Measurements from ENCODE around the gene BBS5. TPM values are rescaled to one million over a fixed set of nuclear protein-coding genes. Genes with fewer than 3 reads are reported as not detected.

The BBS5 gene
- 2.7 and 3.4 TPM in 2 replicates for total RNA-seq

DNA sequence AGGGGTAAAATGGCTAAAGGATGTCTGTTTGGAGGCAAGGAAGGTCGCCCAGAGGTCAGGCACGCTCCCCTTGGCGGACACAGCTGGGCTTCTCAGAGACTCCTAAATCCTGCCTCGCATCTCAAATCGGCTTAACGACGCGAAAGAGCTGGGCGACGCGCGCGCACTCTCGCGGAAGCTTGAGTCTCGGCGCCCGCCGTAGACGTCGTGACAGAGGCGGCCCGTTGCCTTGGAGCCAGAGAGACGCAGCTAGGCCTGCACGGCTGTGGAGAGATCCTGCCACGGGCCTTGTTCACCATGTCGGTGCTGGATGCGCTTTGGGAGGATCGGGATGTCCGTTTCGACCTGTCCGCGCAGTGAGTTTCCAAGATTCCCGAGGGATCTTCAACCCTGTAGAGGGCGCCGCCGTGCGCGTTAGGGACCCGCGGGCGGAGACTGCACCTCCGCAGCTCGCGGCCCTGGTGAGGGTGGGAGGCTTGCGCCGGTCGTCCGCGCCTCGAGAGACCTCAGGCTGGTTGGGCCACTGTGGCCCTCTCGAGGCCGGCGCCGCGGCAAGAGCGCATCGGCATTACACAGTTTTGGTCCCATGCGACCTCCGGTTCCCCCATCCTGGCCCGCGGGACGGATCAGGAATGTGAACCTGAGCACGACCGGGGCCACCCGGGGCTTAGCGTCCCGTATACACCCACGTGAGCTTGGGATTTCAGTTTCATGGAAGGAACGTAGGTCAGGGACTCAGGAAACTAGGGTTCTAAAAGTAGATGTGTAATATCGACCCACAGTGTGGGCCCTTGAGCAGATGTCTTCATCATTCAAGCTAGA lies at the start of gene BBS5:
BBS5 (plus strand) TSS at position 238 of the 822 bp plus-strand sequence; CDS start at position 298, 60 bp downstream.

DNA sequence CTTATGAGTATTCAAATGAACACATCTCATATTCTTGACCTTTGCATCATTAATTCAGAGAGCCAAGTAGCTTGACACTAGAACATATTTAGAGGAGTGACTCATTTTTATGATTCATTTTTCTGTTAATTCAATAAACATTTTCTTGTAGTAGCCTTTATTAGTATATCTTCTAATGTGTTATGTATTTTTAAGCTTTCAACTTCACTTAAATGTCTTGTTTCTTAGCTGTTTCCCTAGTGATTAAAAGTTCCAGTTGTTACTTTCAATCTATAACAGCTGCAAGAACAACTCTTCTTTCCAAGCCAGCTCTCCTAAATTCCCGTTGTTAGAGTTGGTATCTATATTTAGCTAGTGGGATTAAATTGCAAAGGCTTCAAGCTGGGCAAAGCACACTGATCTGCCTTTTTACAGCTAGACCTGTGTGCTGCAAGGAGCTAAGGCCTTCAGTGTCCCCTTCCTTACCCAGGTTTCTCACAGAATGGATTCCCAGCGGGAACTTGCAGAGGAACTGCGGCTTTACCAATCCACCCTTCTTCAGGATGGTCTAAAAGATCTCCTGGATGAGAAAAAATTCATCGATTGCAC lies 30.1 kb downstream of the BBS5 start, which contains the start of gene KLHL41:
KLHL41 (plus strand) TSS at position 405 of the 588 bp plus-strand sequence; CDS start at position 482, 77 bp downstream.

Other genes with a start within 250 kb of the BBS5 start
- not detected in 2 replicates for gene LRP2, start 117.0 kb upstream of the BBS5 start, total RNA-seq
- gene KLHL41, start 30.2 kb downstream of the BBS5 start, total RNA-seq = 0.04 TPM in 1 of 2 replicates, not detected in the other
- 10.9 and 23.4 TPM in 2 replicates for gene FASTKD1, start 94.4 kb downstream of the BBS5 start, total RNA-seq
- 21.9 and 24.6 TPM in 2 replicates for gene PPIG, start 104.9 kb downstream of the BBS5 start, total RNA-seq
- not detected in 2 replicates for gene CFAP210, start 214.9 kb downstream of the BBS5 start, total RNA-seq
- gene PHOSPHO2, start 215.0 kb downstream of the BBS5 start, total RNA-seq = 3.0 TPM in 2 replicates